Neural cell (in vitro differentiated cells): ENCODE data around the gene AMFR. TPM values are rescaled to one million over a fixed set of nuclear protein-coding genes. Genes with fewer than 3 reads are reported as not detected.

ENCODE experiments used
- H2AFZ ChIP-seq: fragments of 200-600, 300-800 bp; sonication (generic), shearing (Covaris generic); 2 replicates; pipeline ENCODE4 v1.6.0; 2014; ENCODE audit warnings: low read depth, mild to moderate bottlenecking, antibody characterized with exemption, low read length, moderate library complexity
- H3F3A ChIP-seq: fragments of 200-600 bp; shearing (Covaris generic); 2 replicates; pipeline ENCODE4 v1.6.1; 2016; ENCODE audit warnings: mild to moderate bottlenecking, moderate library complexity, mixed read lengths, antibody characterized with exemption, low read length; ENCODE audit not compliant: insufficient read depth, poor library complexity, severe bottlenecking
- H3K27ac ChIP-seq: fragments of 200-600, 300-800 bp; sonication (generic), shearing (Covaris generic); 2 replicates; pipeline ENCODE4 v1.5.1; 2014; ENCODE audit warnings: mild to moderate bottlenecking, low read length, moderate library complexity
- H3K27me3 ChIP-seq: fragments of 300-800, 200-600 bp; sonication (generic), shearing (Covaris generic); 2 replicates; pipeline ENCODE4 v1.6.0; 2014; ENCODE audit warnings: mild to moderate bottlenecking, low read depth, low read length, moderate library complexity; ENCODE audit not compliant: insufficient read depth
- H3K36me3 ChIP-seq: fragments of 300-800, 200-600 bp; sonication (generic), shearing (Covaris generic); 2 replicates; pipeline ENCODE4 v1.5.1; 2014; ENCODE audit warnings: mild to moderate bottlenecking, antibody characterized with exemption, low read length, moderate library complexity; ENCODE audit not compliant: insufficient read depth
- H3K4me2 ChIP-seq: fragments of 300-800, 200-600 bp; sonication (generic), shearing (Covaris generic); 2 replicates; pipeline ENCODE4 v1.6.0; 2014; ENCODE audit warnings: mild to moderate bottlenecking, low read length
- H3K4me3 ChIP-seq: fragments of 300-800, 200-600 bp; sonication (generic), shearing (Covaris generic); 2 replicates; pipeline ENCODE4 v1.5.1; 2014; ENCODE audit warnings: mild to moderate bottlenecking, low read length, moderate library complexity
- H3K79me2 ChIP-seq: fragments of 200-600 bp; shearing (Covaris generic); replicated peaks from 2 replicates; pipeline ENCODE4 v1.6.0; 2014; ENCODE audit warnings: mild to moderate bottlenecking, low read length, moderate library complexity; ENCODE audit not compliant: insufficient read depth
- H3K9ac ChIP-seq: fragments of 300-800, 200-600 bp; sonication (generic), shearing (Covaris generic); 2 replicates; pipeline ENCODE4 v1.6.1; 2016; ENCODE audit warnings: mild to moderate bottlenecking, low read length, mixed read lengths
- H3K9me2 ChIP-seq: fragments of 200-600 bp; shearing (Covaris generic); 2 replicates; pipeline ENCODE4 v1.6.1; 2016; ENCODE audit warnings: mild to moderate bottlenecking, low read length, mixed read lengths; ENCODE audit not compliant: insufficient read depth
- H3K9me3 ChIP-seq: fragments of 200-600, 300-800 bp; sonication (generic), shearing (Covaris generic); 2 replicates; pipeline ENCODE4 v1.6.1; 2016; ENCODE audit warnings: mild to moderate bottlenecking, mixed run types, low read length, moderate library complexity, mixed read lengths
- H4K20me1 ChIP-seq: fragments of 200-600 bp; shearing (Covaris generic); 2 replicates; pipeline ENCODE4 v1.6.1; 2016; ENCODE audit warnings: mild to moderate bottlenecking, mixed run types; ENCODE audit not compliant: insufficient read depth
- EP300 ChIP-seq: fragments of 450-650 bp; conservative IDR thresholded peaks from 2 replicates; pipeline ENCODE4 v1.6.1; 2014; ENCODE audit warnings: antibody characterized with exemption, mild to moderate bottlenecking, moderate library complexity; ENCODE audit not compliant: poor library complexity, severe bottlenecking
- EZH2 ChIP-seq: fragments of 200-600, 300-800 bp; shearing (Covaris generic), sonication (generic); IDR thresholded peaks from 2 replicates; pipeline ENCODE4 v1.6.1; 2014; ENCODE audit warnings: antibody characterized with exemption, low read length, borderline replicate concordance, mild to moderate bottlenecking; ENCODE audit not compliant: insufficient read depth, poor library complexity, severe bottlenecking
- MXI1 ChIP-seq: fragments of 450-650 bp; conservative IDR thresholded peaks from 2 replicates; pipeline ENCODE4 v1.6.1; 2014; ENCODE audit warnings: antibody characterized with exemption, mild to moderate bottlenecking; ENCODE audit not compliant: poor library complexity, severe bottlenecking
- POLR2AphosphoS5 ChIP-seq: IDR thresholded peaks from 2 replicates; pipeline ENCODE4 v1.6.1; 2012
- RAD21 ChIP-seq: fragments of 450-650 bp; conservative IDR thresholded peaks from 2 replicates; pipeline ENCODE4 v1.6.1; 2014; ENCODE audit warnings: antibody characterized with exemption, mild to moderate bottlenecking, moderate library complexity
- SMC3 ChIP-seq: fragments of 450-650 bp; conservative IDR thresholded peaks from 2 replicates; pipeline ENCODE4 v1.6.1; 2014; ENCODE audit warnings: antibody characterized with exemption, mild to moderate bottlenecking, moderate library complexity; ENCODE audit not compliant: poor library complexity
- TAF1 ChIP-seq: IDR thresholded peaks from 2 replicates; pipeline ENCODE4 v1.6.1; 2012; ENCODE audit warnings: low read depth
- polyA plus RNA-seq: library from polyadenylated mRNA; depleted of rRNA; stranded (reverse); fragments of >200 nt; gene quantifications from 2 replicates; pipeline ENCODE4 v1.2.3, GENCODE V29; 2014
- TF ChIP-seq, protein P1 (sequence below): fragments of 450-650 bp; IDR thresholded peaks from 2 replicates; pipeline ENCODE4 v1.5.1; 2014; ENCODE audit warnings: antibody characterized with exemption, mild to moderate bottlenecking, moderate library complexity; ENCODE audit not compliant: poor library complexity, severe bottlenecking
- TF ChIP-seq, protein P2 (sequence below): IDR thresholded peaks from 2 replicates; pipeline ENCODE4 v1.6.1; 2012; ENCODE audit warnings: borderline replicate concordance

Gene AMFR
- polyA plus RNA-seq, 1 donor from 2014 or later, result 101 TPM

DNA sequence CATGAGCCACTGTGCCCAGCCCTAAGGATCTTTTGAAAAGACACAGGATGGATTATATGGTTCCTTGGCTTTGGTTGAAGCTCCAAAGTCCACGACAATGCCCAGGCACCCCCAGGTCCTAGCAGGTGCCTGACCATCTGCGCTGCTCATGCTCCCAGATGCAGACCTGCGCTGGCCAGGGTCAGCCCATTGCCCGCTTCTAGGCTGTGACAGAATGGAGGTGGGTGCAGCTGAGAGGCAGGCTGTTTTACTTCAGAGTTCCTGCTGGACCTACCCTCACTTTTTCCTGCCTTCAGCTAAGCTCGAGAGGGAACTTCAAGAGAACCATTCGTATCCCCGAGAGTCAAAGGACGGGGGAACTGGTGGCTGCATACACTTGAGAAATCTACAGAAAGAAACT is 60.5 kb downstream of the AMFR start:
- H3K9ac ChIP-seq, result no peak overlapping the region
- TF ChIP-seq RAD21, result no peak
- TF ChIP-seq, protein P1, sequence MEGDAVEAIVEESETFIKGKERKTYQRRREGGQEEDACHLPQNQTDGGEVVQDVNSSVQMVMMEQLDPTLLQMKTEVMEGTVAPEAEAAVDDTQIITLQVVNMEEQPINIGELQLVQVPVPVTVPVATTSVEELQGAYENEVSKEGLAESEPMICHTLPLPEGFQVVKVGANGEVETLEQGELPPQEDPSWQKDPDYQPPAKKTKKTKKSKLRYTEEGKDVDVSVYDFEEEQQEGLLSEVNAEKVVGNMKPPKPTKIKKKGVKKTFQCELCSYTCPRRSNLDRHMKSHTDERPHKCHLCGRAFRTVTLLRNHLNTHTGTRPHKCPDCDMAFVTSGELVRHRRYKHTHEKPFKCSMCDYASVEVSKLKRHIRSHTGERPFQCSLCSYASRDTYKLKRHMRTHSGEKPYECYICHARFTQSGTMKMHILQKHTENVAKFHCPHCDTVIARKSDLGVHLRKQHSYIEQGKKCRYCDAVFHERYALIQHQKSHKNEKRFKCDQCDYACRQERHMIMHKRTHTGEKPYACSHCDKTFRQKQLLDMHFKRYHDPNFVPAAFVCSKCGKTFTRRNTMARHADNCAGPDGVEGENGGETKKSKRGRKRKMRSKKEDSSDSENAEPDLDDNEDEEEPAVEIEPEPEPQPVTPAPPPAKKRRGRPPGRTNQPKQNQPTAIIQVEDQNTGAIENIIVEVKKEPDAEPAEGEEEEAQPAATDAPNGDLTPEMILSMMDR, result no peak
- TF ChIP-seq, protein P2, sequence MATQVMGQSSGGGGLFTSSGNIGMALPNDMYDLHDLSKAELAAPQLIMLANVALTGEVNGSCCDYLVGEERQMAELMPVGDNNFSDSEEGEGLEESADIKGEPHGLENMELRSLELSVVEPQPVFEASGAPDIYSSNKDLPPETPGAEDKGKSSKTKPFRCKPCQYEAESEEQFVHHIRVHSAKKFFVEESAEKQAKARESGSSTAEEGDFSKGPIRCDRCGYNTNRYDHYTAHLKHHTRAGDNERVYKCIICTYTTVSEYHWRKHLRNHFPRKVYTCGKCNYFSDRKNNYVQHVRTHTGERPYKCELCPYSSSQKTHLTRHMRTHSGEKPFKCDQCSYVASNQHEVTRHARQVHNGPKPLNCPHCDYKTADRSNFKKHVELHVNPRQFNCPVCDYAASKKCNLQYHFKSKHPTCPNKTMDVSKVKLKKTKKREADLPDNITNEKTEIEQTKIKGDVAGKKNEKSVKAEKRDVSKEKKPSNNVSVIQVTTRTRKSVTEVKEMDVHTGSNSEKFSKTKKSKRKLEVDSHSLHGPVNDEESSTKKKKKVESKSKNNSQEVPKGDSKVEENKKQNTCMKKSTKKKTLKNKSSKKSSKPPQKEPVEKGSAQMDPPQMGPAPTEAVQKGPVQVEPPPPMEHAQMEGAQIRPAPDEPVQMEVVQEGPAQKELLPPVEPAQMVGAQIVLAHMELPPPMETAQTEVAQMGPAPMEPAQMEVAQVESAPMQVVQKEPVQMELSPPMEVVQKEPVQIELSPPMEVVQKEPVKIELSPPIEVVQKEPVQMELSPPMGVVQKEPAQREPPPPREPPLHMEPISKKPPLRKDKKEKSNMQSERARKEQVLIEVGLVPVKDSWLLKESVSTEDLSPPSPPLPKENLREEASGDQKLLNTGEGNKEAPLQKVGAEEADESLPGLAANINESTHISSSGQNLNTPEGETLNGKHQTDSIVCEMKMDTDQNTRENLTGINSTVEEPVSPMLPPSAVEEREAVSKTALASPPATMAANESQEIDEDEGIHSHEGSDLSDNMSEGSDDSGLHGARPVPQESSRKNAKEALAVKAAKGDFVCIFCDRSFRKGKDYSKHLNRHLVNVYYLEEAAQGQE, result no peak
- TF ChIP-seq MXI1, result no peak
- no peak for TF ChIP-seq EP300
- no peak for TF ChIP-seq EZH2
- TF ChIP-seq POLR2AphosphoS5, result no peak
- no peak for TF ChIP-seq TAF1
- no peak for TF ChIP-seq SMC3
- H2AFZ ChIP-seq, result no peak overlapping the region
- H3K79me2 ChIP-seq, result no peaks in the 10 kb centered on the region
- no peaks in the 10 kb centered on the region for H3K27me3 ChIP-seq
- H3F3A ChIP-seq, result no peaks in the 10 kb centered on the region
- H3K9me3 ChIP-seq, result no peaks in the 10 kb centered on the region
- no peaks in the 10 kb centered on the region for H4K20me1 ChIP-seq
- H3K27ac ChIP-seq, result no peak overlapping the region
- H3K4me2 ChIP-seq, result no peak overlapping the region
- H3K4me3 ChIP-seq, result no peak overlapping the region
- H3K36me3 ChIP-seq, result peaks cover 7% of the 10 kb centered on the region
- no peaks in the 10 kb centered on the region for H3K9me2 ChIP-seq

DNA sequence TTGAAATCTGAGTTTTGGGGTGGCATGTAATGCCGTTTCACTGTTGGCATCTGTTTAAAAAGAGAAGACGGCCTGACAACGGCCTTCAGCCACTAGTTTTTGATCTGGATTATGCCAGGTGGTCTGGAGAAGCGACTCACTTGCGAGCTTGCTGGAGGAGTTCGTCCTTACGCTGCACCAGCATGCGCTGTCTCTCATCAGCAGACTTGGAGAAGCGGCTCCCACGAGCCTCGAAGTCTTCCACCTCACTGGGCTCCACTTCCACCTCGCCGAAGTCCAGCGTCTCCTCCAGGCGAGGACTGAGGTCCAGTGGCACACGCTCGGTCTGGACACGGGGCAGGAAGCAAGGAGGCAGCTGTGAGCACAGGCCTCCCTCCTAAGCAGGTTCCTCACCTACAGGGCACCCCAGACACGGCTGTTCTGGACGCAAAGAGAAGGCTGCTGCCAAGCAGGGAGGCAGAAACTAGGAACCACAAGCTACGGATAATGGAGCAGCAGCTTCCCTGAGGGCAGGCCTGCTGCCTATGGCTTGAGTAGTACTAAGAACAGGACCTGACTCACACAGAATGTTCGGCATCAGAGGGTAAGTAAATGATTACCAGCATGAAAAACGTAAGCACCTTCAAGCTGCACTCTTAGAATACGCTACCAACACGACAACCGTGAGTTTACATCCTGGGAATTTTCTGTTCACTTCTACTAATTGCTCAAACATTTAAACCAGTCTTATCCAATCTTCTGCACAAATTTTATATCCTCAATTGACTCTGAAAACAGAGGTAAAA is 61.4 kb downstream of the AMFR start:
- Histone ChIP-seq H4K20me1 (no peaks in the 10 kb centered on the region), H3K27me3 (no peaks in the 10 kb centered on the region), H3K4me2 (no peak overlapping the region), H3K9me3 (no peaks in the 10 kb centered on the region), H3K4me3 (no peak overlapping the region), H3K9ac (no peak overlapping the region), H3K9me2 (no peaks in the 10 kb centered on the region), H3K79me2 (no peaks in the 10 kb centered on the region), H3K27ac (no peak overlapping the region), H2AFZ (no peak overlapping the region), H3F3A (no peaks in the 10 kb centered on the region), H3K36me3 (peaks cover 7% of the 10 kb centered on the region)
- TF ChIP-seq RAD21 (no peak), POLR2AphosphoS5 (no peak), EP300 (no peak), TAF1 (no peak), EZH2 (no peak), MXI1 (no peak), SMC3 (no peak)
- TF ChIP-seq, protein P1, result no peak
